DOHH2 (cell line): ENCODE data around the gene NIPBL.

Source experiments
- H3F3A ChIP-seq: fragments of 200-600 bp; sonication (generic), shearing (Covaris generic); 2 replicates; pipeline ENCODE4 v1.6.0; 2016; ENCODE audit warnings: antibody characterized with exemption, mild to moderate bottlenecking; ENCODE audit not compliant: control insufficient read depth, insufficient read depth
- H3K27ac ChIP-seq: fragments of 200-600 bp; sonication (generic); 2 replicates; pipeline ENCODE4 v1.5.1; 2014; ENCODE audit warnings: low read depth, mild to moderate bottlenecking, low read length, moderate library complexity
- H3K27me3 ChIP-seq: fragments of 200-600 bp; sonication (generic); 2 replicates; pipeline ENCODE4 v1.6.1; 2014; ENCODE audit warnings: mild to moderate bottlenecking, low read length, mixed read lengths; ENCODE audit not compliant: control insufficient read depth
- H3K36me3 ChIP-seq: fragments of 200-600 bp; sonication (generic); 2 replicates; pipeline ENCODE4 v1.6.1; 2014; ENCODE audit warnings: mild to moderate bottlenecking, low read length, moderate library complexity, mixed read lengths; ENCODE audit not compliant: control insufficient read depth
- H3K4me1 ChIP-seq: fragments of 200-600 bp; sonication (generic); 2 replicates; pipeline ENCODE4 v1.6.1; 2014; ENCODE audit warnings: mild to moderate bottlenecking, low read length, mixed read lengths; ENCODE audit not compliant: control insufficient read depth
- H3K4me2 ChIP-seq: fragments of 200-600 bp; sonication (generic); 2 replicates; pipeline ENCODE4 v1.6.0; 2014; ENCODE audit warnings: mild to moderate bottlenecking, low read length, moderate library complexity
- H3K4me3 ChIP-seq: fragments of 200-600 bp; sonication (generic); 2 replicates; pipeline ENCODE4 v1.5.1; 2014; ENCODE audit warnings: mild to moderate bottlenecking, low read length, mixed read lengths
- H3K79me2 ChIP-seq: fragments of 200-600 bp; sonication (generic); 2 replicates; pipeline ENCODE4 v1.6.1; 2014; ENCODE audit warnings: mild to moderate bottlenecking, low read length, mixed read lengths; ENCODE audit not compliant: control insufficient read depth
- H3K9me2 ChIP-seq: fragments of 200-600 bp; sonication (generic); replicated peaks from 2 replicates; pipeline ENCODE4 v1.6.1; 2014; ENCODE audit warnings: mild to moderate bottlenecking, low read length, mixed read lengths; ENCODE audit not compliant: control insufficient read depth
- H3K9me3 ChIP-seq: fragments of 200-600 bp; sonication (generic); 2 replicates; pipeline ENCODE4 v1.6.1; 2014; ENCODE audit warnings: antibody characterized with exemption, low read length, mixed read lengths; ENCODE audit not compliant: control insufficient read depth, insufficient read depth
- H4K20me1 ChIP-seq: fragments of 200-600 bp; sonication (generic); 2 replicates; pipeline ENCODE4 v1.6.0; 2014; ENCODE audit warnings: low read depth, mild to moderate bottlenecking, antibody characterized with exemption, low read length, moderate library complexity; ENCODE audit not compliant: control insufficient read depth, insufficient read depth
- CTCF ChIP-seq: fragments of 200-600 bp; sonication (generic); IDR thresholded peaks from one replicate; pipeline ENCODE4 v1.5.1; 2014; ENCODE audit warnings: antibody characterized with exemption, mild to moderate bottlenecking, low read depth, low read length; ENCODE audit not compliant: poor library complexity, severe bottlenecking
- EZH2phosphoT487 ChIP-seq: fragments of 200-600 bp; sonication (generic); IDR thresholded peaks from 2 replicates; pipeline ENCODE4 v1.6.1; 2017; ENCODE audit warnings: borderline replicate concordance, mild to moderate bottlenecking, antibody characterized with exemption, low read length, moderate library complexity, mixed read lengths

Gene NIPBL

GRCh38 chr5:37029436-37029835 is 152.9 kb downstream of the NIPBL start:
- Histone ChIP-seq H3K27ac (no peak overlapping the region), H3K27me3 (no peaks in the 10 kb centered on the region), H3K4me1 (no peaks in the 10 kb centered on the region), H3K4me2 (no peak overlapping the region), H3K79me2 (no peaks in the 10 kb centered on the region), H4K20me1 (no peaks in the 10 kb centered on the region), H3K9me3 (no peaks in the 10 kb centered on the region), H3K36me3 (peaks cover 42% of the 10 kb centered on the region), H3F3A (no peaks in the 10 kb centered on the region), H3K4me3 (no peak overlapping the region), H3K9me2 (no peaks in the 10 kb centered on the region)
- no peak for TF ChIP-seq CTCF
- no peak for TF ChIP-seq EZH2phosphoT487

GRCh38 chr5:37034955-37035354 is 158.4 kb downstream of the NIPBL start:
- no peak overlapping the region for H3K4me2 ChIP-seq
- no peaks in the 10 kb centered on the region for H4K20me1 ChIP-seq
- H3K4me3 ChIP-seq: no peak overlapping the region
- TF ChIP-seq EZH2phosphoT487 (no peak), CTCF (no peak)
- H3K79me2 ChIP-seq: no peaks in the 10 kb centered on the region
- no peaks in the 10 kb centered on the region for H3K27me3 ChIP-seq
- H3K9me3 ChIP-seq: no peaks in the 10 kb centered on the region
- no peak overlapping the region for H3K27ac ChIP-seq
- no peaks in the 10 kb centered on the region for H3K9me2 ChIP-seq
- peaks cover 32% of the 10 kb centered on the region for H3K36me3 ChIP-seq
- peaks cover 7% of the 10 kb centered on the region for H3K4me1 ChIP-seq
- 0 out of 2 replicates have a peak, but pooled peaks cover 2% of the 10 kb centered on the region for H3F3A ChIP-seq

DNA sequence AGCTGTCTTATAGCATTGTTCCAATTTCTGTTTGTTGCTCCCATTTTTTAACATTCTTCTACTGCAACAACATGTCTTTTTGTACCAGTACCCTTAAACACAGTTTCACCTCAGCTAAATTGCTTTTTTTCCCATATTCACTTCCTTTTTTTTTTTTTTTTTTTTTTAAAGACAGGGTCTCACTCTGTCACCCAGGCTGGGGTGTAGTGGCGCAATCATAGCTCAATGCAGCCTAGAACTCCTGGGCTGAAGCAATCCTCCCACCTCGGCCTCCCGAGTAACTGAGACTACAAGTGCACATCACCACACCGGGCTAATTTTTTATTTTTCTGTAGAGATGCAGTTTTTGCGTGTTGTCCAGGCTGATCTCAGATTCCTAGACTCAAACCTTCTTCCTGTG is 161.3 kb downstream of the NIPBL start:
- H3K9me2 ChIP-seq: no peaks in the 10 kb centered on the region
- H3K9me3 ChIP-seq: no peaks in the 10 kb centered on the region
- no peak overlapping the region for H3K4me3 ChIP-seq
- H3K27ac ChIP-seq: no peak overlapping the region
- peaks cover 7% of the 10 kb centered on the region for H3K4me1 ChIP-seq
- 0 out of 2 replicates have a peak, but pooled peaks cover 2% of the 10 kb centered on the region for H3F3A ChIP-seq
- no peaks in the 10 kb centered on the region for H3K79me2 ChIP-seq
- no peaks in the 10 kb centered on the region for H4K20me1 ChIP-seq
- no peak overlapping the region for H3K4me2 ChIP-seq
- H3K36me3 ChIP-seq: peaks cover 21% of the 10 kb centered on the region
- TF ChIP-seq CTCF: no peak
- TF ChIP-seq EZH2phosphoT487: no peak
- H3K27me3 ChIP-seq: no peaks in the 10 kb centered on the region
